LNCAP (cell line): ENCODE results near the gene AFF2.

ENCODE experiments used
- TF ChIP-seq, protein P1 (sequence below): fragments of 450-650 bp; IDR thresholded peaks from 2 replicates; pipeline ENCODE4 v1.5.1; 2017; ENCODE audit warnings: mild to moderate bottlenecking

Gene AFF2

DNA sequence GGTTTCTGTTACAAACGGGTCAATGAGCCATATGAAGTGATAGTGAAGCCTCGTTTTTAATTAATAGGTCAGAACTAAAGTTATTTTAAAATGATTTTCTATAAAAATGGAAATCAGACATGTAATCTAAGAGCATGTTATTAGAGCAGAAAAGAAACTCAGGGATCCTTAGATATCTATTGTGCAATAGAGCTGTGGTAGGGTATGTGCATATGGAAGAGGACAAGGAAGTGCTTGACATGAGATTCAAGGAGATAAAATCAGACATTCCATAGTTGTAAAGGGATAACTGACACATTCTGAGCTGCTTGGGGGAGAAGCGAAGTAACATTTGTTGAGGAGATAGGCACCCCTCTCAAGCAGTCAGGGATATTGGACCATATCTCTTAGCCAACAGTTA, 143.0 kb downstream of the AFF2 start:
- TF ChIP-seq, protein P1, sequence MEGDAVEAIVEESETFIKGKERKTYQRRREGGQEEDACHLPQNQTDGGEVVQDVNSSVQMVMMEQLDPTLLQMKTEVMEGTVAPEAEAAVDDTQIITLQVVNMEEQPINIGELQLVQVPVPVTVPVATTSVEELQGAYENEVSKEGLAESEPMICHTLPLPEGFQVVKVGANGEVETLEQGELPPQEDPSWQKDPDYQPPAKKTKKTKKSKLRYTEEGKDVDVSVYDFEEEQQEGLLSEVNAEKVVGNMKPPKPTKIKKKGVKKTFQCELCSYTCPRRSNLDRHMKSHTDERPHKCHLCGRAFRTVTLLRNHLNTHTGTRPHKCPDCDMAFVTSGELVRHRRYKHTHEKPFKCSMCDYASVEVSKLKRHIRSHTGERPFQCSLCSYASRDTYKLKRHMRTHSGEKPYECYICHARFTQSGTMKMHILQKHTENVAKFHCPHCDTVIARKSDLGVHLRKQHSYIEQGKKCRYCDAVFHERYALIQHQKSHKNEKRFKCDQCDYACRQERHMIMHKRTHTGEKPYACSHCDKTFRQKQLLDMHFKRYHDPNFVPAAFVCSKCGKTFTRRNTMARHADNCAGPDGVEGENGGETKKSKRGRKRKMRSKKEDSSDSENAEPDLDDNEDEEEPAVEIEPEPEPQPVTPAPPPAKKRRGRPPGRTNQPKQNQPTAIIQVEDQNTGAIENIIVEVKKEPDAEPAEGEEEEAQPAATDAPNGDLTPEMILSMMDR: no peak

DNA sequence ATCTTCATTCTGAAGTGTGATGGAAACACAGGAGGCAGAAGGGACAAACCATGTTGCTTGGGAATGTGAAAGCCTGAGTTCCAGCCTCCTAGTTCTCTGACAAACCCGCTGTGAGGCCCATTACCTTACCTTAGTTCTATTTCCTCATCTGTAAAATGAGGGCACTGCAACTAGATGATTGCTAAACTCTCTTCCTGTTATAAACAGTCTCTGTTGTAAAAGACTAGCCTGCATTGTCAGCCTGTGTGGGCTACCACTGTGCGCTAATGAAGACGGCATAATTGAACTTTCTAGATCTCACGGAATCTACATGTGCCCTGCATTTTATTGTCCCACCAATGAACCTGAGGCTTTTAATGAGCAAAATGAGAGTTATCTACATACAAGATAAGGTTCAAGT, 147.2 kb downstream of the AFF2 start:
- TF ChIP-seq, protein P1: no peak

DNA sequence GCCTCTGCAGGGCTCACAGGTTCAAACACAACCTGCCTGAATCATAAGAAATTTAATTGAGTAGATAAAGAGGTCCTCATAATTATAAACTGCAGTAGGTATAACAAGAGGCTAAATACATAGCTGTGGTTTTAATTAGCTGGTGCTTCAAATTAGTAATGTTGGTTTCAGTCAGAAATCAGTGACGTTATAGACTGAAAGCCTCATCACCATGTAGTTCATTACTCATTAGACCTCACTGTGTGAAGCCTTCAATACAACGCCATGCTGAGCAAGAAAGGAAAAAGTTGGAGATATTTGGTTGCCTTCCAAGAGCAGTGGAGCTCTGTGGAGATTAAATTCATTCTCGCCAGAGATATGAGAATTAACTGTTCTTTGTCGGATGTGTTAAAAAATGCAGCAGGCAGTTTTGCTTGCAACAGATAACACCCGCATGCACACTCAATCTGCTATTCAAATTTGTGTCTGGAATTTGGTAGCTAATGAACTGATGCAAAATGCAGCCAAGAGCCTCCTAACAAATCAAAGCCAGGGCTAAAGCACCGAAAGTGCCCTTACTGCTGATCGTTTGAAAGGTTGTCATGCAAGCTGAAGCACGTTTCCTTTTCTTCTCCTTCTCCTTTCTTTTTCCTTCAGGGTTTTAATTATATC, 148.9 kb downstream of the AFF2 start:
- TF ChIP-seq, protein P1: no peak

DNA sequence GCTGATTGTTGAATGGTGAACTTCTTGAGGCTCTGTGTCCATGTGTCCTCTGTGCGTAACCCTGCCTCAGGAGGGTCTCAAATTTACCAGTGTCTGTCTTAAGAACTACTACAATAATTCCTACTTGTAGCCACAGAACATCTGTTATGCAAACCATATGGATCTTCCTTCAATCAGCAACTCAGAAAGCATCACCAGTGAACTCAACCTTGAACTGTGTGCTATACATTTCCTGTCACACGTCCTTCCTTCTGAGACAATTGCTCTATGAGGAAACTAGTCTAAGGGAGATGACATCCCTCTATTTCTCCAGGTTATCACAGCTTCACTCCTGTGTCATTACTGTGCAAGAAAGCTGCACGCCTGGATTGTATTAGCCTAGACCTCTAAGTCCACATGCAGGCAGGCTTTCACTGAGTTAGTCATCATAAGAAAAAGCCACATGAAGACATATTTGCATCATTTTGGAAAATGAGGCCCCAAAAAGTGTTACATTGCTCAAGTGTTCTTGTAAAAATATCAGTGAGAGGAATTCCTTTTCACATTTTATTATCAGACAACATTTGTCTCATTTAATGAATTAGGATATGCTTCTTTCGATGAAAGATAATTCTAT, 157.8 kb downstream of the AFF2 start:
- TF ChIP-seq, protein P1: no peak

DNA sequence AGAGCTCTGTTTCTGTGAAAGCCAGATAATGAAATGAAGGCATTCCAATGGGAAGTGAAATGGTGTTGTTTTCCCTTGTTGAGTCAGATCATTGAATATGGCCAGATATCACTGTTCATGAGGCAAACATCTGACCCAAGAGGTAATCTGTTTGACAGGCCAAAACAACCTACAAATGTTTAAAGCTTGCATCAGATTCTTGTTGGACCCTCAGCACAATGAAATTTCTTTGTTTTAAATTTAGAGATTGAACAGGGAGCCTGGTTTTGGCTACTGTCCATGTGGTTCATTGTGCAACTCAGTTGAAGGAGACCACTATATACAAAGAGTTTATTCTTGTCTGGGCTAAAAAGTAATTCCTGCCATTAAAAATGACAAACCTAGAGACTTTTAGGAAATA, 159.1 kb downstream of the AFF2 start:
- TF ChIP-seq, protein P1: no peak

DNA sequence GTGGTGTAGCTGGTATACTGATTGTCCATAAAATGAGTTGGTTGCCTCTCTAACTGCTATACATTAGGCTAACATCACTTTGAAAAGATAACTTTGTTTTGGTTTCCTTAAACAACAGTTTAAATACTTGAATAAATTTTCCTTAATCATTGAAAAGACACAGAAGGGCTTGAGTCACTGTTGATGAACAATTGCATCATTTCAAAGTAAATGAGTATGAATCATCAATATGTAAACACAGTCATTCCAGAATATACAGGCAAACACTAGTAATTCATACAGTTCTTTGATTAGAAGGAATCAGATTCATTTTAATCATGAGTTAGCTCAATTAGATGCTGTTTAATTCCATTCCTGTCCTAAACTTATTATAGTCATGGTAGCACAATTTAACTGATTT, 160.6 kb downstream of the AFF2 start:
- TF ChIP-seq, protein P1: no peak

DNA sequence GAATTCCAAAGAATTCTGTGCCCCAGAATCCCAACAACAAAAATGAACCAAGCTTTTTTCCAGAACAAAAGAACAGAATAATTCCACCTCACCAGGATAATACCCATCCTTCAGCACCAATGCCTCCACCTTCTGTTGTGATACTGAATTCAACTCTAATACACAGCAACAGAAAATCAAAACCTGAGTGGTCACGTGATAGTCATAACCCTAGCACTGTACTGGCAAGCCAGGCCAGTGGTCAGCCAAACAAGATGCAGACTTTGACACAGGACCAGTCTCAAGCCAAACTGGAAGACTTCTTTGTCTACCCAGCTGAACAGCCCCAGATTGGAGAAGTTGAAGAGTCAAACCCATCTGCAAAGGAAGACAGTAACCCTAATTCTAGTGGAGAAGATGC, 161.6 kb downstream of the AFF2 start:
- TF ChIP-seq, protein P1: no peak

DNA sequence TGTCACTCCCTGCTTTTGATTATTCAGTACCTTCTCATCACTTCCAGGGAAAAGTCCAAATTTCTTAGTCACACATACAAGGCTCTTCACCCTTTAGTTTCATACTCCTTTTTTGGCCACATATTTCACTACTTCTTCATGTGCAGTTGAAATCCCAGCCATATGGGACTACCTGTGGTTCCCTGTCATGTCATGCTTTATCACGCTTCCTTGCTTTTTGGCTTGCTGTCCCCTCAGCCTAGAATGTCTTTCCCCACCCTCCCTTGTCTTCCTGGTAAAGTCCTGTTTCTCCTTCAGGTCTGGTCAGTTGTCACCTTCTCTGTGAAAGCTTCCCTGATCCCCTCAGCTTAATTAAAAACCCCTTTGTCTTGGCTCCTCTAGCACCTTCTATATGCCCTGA, 163.8 kb downstream of the AFF2 start:
- TF ChIP-seq, protein P1: no peak
